HEK293T (cell line): ENCODE results near the gene CFDP1.

Experiments
- CTCF ChIA-PET: fragments of 350-600 bp; formaldehyde crosslinking; extraction: SDS; loops from one replicate; lab custom pipeline; 2021; ENCODE audit warnings: antibody characterized with exemption, inconsistent platforms; lab: Yijun Ruan, JAX
- POLR2A ChIA-PET: fragments of 350-600 bp; formaldehyde crosslinking; extraction: SDS; loops from one replicate; lab custom pipeline; 2020; ENCODE audit warnings: antibody characterized with exemption, inconsistent platforms; lab: Yijun Ruan, JAX
- DNase-seq: peaks from one replicate; pipeline ENCODE4 v3.0.0; 2012; ENCODE audit warnings: mixed read lengths; ENCODE audit errors: extremely low spot score
- ARNT ChIP-seq: fragments of 450-650 bp; IDR thresholded peaks from 2 replicates; pipeline ENCODE4 v1.6.1; 2017; ENCODE audit warnings: mild to moderate bottlenecking
- BHLHE40 ChIP-seq: fragments of 450-650 bp; IDR thresholded peaks from 2 replicates; pipeline ENCODE4 v1.6.1; 2016; ENCODE audit warnings: mild to moderate bottlenecking, moderate library complexity, borderline replicate concordance
- CTBP1 ChIP-seq: fragments of 450-650 bp; IDR thresholded peaks from 2 replicates; pipeline ENCODE4 v1.6.1; 2016; ENCODE audit warnings: borderline replicate concordance
- ELF4 ChIP-seq: fragments of 450-650 bp; IDR thresholded peaks from 2 replicates; pipeline ENCODE4 v1.6.1; 2017; ENCODE audit warnings: antibody characterized with exemption
- FOXA1 ChIP-seq: fragments of 450-650 bp; IDR thresholded peaks from 2 replicates; pipeline ENCODE4 v1.6.1; 2016; ENCODE audit warnings: mild to moderate bottlenecking
- FOXK2 ChIP-seq: fragments of 450-650 bp; IDR thresholded peaks from 2 replicates; pipeline ENCODE4 v1.6.1; 2016; ENCODE audit warnings: mild to moderate bottlenecking
- FOXM1 ChIP-seq: fragments of 450-650 bp; IDR thresholded peaks from 2 replicates; pipeline ENCODE4 v1.6.1; 2017; ENCODE audit warnings: mild to moderate bottlenecking, borderline replicate concordance
- HDGF ChIP-seq: fragments of 450-650 bp; IDR thresholded peaks from 2 replicates; pipeline ENCODE4 v1.6.1; 2017; ENCODE audit warnings: antibody characterized with exemption, borderline replicate concordance
- L3MBTL2 ChIP-seq: fragments of 450-650 bp; conservative IDR thresholded peaks from 2 replicates; pipeline ENCODE4 v1.6.1; 2016; ENCODE audit warnings: mild to moderate bottlenecking
- LEF1 ChIP-seq: fragments of 450-650 bp; IDR thresholded peaks from 2 replicates; pipeline ENCODE4 v1.6.1; 2017; ENCODE audit warnings: mild to moderate bottlenecking, borderline replicate concordance
- NFRKB ChIP-seq: fragments of 450-650 bp; IDR thresholded peaks from 2 replicates; pipeline ENCODE4 v1.6.1; 2016; ENCODE audit warnings: mild to moderate bottlenecking, moderate library complexity
- PKNOX1 ChIP-seq: fragments of 450-650 bp; IDR thresholded peaks from 2 replicates; pipeline ENCODE4 v1.6.1; 2016
- SP1 ChIP-seq: fragments of 450-650 bp; IDR thresholded peaks from 2 replicates; pipeline ENCODE4 v1.6.1; 2017
- SUZ12 ChIP-seq: fragments of 450-650 bp; IDR thresholded peaks from 2 replicates; pipeline ENCODE4 v1.6.1; 2016; ENCODE audit warnings: mild to moderate bottlenecking
- TARDBP ChIP-seq: fragments of 450-650 bp; IDR thresholded peaks from 2 replicates; pipeline ENCODE4 v1.6.1; 2016
- ZNF384 ChIP-seq: fragments of 450-650 bp; IDR thresholded peaks from 2 replicates; pipeline ENCODE4 v1.6.1; 2016

CFDP1 gene

GRCh38 chr16:75309156-75309555 lies 124.1 kb downstream of the CFDP1 start:
- POLR2A ChIA-PET: no interaction called here
- DNase-seq: no peak
- CTCF ChIA-PET: no interaction called here
- no peak for TF ChIP-seq ELF4
- TF ChIP-seq SUZ12: no peak
- TF ChIP-seq TARDBP: no peak
- TF ChIP-seq LEF1: no peak
- no peak for TF ChIP-seq PKNOX1
- TF ChIP-seq ZNF384: no peak
- no peak for TF ChIP-seq CTBP1
- no peak for TF ChIP-seq ARNT
- no peak for TF ChIP-seq HDGF
- no peak for TF ChIP-seq SP1

- no peak for DNase-seq
- POLR2A ChIA-PET: no interaction called here
- CTCF ChIA-PET: no interaction called here
- no peak for TF ChIP-seq CTBP1
- no peak for TF ChIP-seq LEF1
Measured at GRCh38 chr16:75308011-75308410, 125.3 kb downstream of the CFDP1 start.

DNA sequence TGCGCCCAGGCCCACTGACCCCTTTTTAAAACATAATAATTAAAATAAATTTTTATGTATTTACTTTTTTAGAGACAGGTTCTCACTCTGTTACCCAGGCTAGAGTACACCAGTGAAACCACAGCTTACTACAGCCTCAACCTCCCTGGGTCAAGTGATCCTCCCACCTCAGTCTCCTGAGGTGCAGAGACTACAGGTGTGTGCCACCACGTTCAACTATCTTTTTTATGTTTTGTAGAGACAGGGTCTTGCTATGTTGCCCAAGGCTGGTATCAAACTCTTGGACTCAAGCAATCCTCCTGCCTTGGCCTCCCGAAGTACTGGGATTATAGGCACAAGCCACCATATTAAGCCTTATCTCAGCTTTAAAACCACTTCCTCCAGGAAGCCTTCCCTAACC lies 125.8 kb downstream of the CFDP1 start:
- DNase-seq: no peak
- POLR2A ChIA-PET: no interaction called here
- TF ChIP-seq TARDBP (no peak), SP1 (no peak), FOXK2 (no peak), LEF1 (no peak), ZNF384 (no peak), ELF4 (no peak), CTBP1 (no peak), HDGF (no peak), PKNOX1 (no peak), NFRKB (no peak), FOXA1 (no peak), ARNT (no peak), FOXM1 (no peak)
- CTCF ChIA-PET: no interaction called here

- TF ChIP-seq TARDBP (no peak), PKNOX1 (no peak), CTBP1 (no peak), L3MBTL2 (no peak), FOXK2 (no peak), FOXM1 (no peak), NFRKB (no peak), LEF1 (no peak), SUZ12 (no peak), SP1 (no peak)
- ChIA-PET POLR2A (no interaction called here), CTCF (interaction anchor here (1.3 kb wide), 1 partner anchor 79 kb away, joined by 3 read pairs; no protein-coding TSS in a partner anchor)
- no peak for DNase-seq
Measured at GRCh38 chr16:75306099-75306762, 127.1 kb downstream of the CFDP1 start.

DNA sequence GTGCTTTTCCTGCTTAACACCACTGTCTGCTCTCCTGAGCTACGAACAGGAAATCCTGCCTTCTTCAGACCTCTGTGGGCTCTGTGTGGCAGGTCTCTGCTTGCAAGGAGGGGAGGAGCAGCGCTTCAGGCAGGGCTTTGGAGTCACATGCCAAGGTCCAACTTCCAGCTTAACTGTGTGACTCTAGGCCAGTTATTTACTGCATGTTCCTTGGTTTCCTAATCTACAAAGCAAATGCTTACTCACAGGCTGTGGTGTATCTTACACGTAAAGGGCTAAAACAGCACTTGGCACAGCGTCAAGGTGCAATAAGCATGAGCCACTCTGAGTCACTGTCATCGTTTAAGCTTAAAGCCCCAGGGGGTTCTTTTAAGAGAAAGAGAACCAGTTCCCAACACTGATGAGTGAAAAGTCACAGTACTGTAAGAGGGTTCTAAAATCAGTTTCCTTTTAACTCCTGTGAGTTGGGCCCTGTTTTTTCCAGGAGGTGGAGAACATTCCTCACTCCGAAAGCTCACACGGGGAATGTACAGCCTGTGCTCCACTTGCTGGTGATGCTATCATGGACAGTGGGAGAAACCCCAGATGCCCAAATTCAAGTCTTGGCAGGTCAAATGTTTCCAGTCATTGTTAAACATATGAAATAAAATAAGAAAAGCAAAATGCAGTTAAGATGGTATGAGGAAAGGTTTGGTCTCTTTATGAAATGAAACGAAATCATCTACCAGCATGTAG lies 127.8 kb downstream of the CFDP1 start:
- peak; percentile 49 for DNase-seq
- POLR2A ChIA-PET: interaction anchor here (0.9 kb wide), 1 partner anchor 39 kb away, joined by 3 read pairs; no protein-coding TSS in a partner anchor
- CTCF ChIA-PET: interaction anchor here (1.3 kb wide), 1 partner anchor 80 kb away, joined by 3 read pairs; no protein-coding TSS in a partner anchor
- TF ChIP-seq CTBP1: 0 out of 2 replicates have a peak, but pooled peaks have one; percentile 21
- TF ChIP-seq PKNOX1: no peak
- 0 out of 2 replicates have a peak, but pooled peaks have one; percentile 9 for TF ChIP-seq ARNT
- TF ChIP-seq ELF4: no peak
- no peak for TF ChIP-seq FOXA1

DNA sequence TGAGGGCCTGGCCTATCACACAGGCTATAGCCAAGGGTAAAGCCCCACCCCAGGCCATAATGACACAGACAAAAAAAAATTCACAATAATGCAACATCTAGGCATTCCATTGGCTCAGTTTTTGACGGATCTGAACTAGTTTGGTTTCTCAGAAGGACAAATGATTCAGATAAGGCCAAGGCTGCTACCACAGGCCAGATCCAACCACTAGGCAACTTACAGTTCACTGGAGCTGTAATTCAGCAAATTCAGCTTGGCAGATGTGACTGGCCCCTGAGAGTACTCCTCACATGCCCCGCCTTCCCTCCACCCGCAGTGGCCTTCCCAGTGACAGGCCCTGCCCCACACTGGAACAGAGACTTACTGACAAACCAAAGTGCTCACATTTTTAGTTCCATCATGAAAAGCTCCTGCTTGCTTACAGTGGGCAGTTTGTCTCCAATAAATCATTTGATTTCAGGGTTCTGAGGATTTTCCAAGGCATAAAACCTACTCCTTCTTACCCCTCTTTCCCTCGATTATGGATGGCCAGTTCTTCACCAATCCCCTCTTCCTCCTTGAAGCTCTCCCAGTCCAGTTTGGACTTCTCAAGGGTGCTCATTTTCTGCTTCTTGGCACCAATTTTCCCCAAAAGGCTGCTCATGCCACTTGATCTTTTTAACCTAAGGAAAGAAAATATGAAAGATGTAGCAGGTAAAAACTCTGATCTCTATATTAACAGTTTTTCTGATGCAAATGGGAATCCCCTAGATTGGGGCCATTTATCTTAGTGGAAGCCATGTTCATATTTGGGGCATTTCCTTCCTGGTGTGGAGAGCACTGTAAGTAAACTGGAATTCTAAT lies 128.6 kb downstream of the CFDP1 start:
- CTCF ChIA-PET: no interaction called here
- no peak for TF ChIP-seq BHLHE40
- no peak for DNase-seq
- POLR2A ChIA-PET: interaction anchor here (0.9 kb wide), 1 partner anchor 39 kb away, joined by 3 read pairs; no protein-coding TSS in a partner anchor
